HL-60 (cell line): ENCODE results near the gene TRAF4.
A peak's percentile ranks its signal among the peaks of the same experiment; 100 is the strongest.

Source experiments
- DNase-seq, 2 experiments: peaks; one replicate each; pipeline ENCODE4 v3.0.0-alpha.2; 2010 to 2020; ENCODE audit warnings: low read depth in 1 of 2, low spot score in 1 of 2
- H3K27ac ChIP-seq: fragments of 250-450 bp; sonication (Bioruptor Pico); replicated peaks from 2 replicates; pipeline ENCODE4 v1.5.1; 2020; ENCODE audit warnings: mild to moderate bottlenecking, moderate library complexity
- H3K27me3 ChIP-seq: fragments of 250-450 bp; sonication (Bioruptor Pico); 2 replicates; pipeline ENCODE4 v1.5.1; 2021; ENCODE audit warnings: mild to moderate bottlenecking, moderate library complexity; ENCODE audit not compliant: insufficient read depth, poor library complexity, severe bottlenecking
- H3K4me3 ChIP-seq: replicated peaks from 2 replicates; pipeline ENCODE4 v1.5.1; 2011; ENCODE audit warnings: mild to moderate bottlenecking, control low read depth, low read length; ENCODE audit not compliant: insufficient read depth
- CTCF ChIP-seq: IDR thresholded peaks from one replicate; pipeline ENCODE4 v1.5.1; 2011; ENCODE audit warnings: low read length, control low read depth, inconsistent platforms; ENCODE audit not compliant: insufficient read depth
- GABPA ChIP-seq: IDR thresholded peaks from 2 replicates; pipeline ENCODE4 v1.6.1; 2012; ENCODE audit warnings: low read depth
- POLR2AphosphoS5 ChIP-seq: IDR thresholded peaks from 2 replicates; pipeline ENCODE4 v1.6.1; 2012; ENCODE audit warnings: low read depth
- REST ChIP-seq: IDR thresholded peaks from 2 replicates; pipeline ENCODE4 v1.6.1; 2012; ENCODE audit warnings: low read depth; ENCODE audit not compliant: insufficient replicate concordance
- SPI1 ChIP-seq: IDR thresholded peaks from 2 replicates; pipeline ENCODE4 v1.6.1; 2012; ENCODE audit warnings: low read depth, mild to moderate bottlenecking, borderline replicate concordance

TRAF4 gene

GRCh38 chr17:28711723-28712031 is 32.1 kb upstream of the TRAF4 start, which contains the start of gene PROCA1:
Gene PROCA1, minus strand, starts transcription at chr17:28711888. Its CDS starts 228 bp downstream, at chr17:28711660.
- H3K4me3 ChIP-seq, result peak within 1 kb of the TSS; percentile 62
- H3K27me3 ChIP-seq, result peaks cover 2% of the 10 kb centered on the region
- TF ChIP-seq SPI1, result no peak
- DNase-seq, result no peak
- H3K27ac ChIP-seq, result peak within 1 kb of the TSS; percentile 69

DNA sequence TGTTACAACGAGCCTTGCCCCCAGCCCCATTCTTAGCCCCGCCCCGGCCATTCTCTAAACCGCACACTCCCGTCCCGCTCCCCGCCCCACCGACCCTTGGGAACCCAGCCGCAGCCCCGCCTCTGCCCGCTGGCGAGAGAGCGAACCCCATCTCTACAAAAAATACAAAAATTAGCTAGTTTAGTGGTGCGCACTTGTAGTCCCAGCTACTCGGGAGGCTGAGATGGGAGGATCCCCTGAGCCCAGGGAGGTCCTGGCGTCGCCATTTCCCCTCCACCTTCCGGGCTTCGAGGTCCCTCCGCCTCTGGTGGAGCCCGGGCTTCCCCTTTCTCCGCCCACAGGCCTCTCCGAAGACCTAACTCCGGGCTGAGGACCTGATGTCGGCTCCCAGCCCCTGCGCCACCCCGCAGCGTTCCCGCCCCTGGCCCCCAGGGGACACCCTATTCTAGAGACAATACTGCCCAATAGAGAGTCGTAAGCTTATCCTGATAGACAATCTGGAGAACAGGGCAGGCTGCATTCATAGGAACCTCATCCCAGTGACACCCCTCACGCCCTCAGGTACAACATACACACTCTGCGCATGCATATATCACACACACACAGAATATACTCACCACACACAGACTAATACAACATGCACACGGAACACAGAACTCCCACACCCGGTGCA is 31.6 kb upstream of the TRAF4 start:
- no peak for TF ChIP-seq REST
- TF ChIP-seq CTCF, result no peak
- TF ChIP-seq POLR2AphosphoS5, result peak; percentile 42; the same call in 1 of the 2 replicates
- TF ChIP-seq GABPA, result no peak
- peak; percentile 91 for TF ChIP-seq SPI1
- Histone ChIP-seq H3K4me3 (peak overlapping the region; percentile 62), H3K27ac (peak overlapping the region; percentile 69), H3K27me3 (peaks cover 4% of the 10 kb centered on the region)
- DNase-seq, result peak; percentile 43 to 83

GRCh38 chr17:28712705-28713415 is 31.0 kb upstream of the TRAF4 start:
- DNase-seq, result no peak

GRCh38 chr17:28714281-28714680 is 29.5 kb upstream of the TRAF4 start:
- TF ChIP-seq POLR2AphosphoS5, result no peak
- no peak for TF ChIP-seq CTCF
- no peak for TF ChIP-seq SPI1
- TF ChIP-seq REST, result no peak
- no peak for TF ChIP-seq GABPA
- H3K27ac ChIP-seq, result no peak overlapping the region
- no peak for DNase-seq
- peaks cover 7% of the 10 kb centered on the region for H3K27me3 ChIP-seq
- no peak overlapping the region for H3K4me3 ChIP-seq

More at GRCh38 chr17:28712705-28713415, 31.0 kb upstream of the TRAF4 start:
- no peak for TF ChIP-seq CTCF
- Histone ChIP-seq H3K27ac (no peak overlapping the region), H3K27me3 (peaks cover 5% of the 10 kb centered on the region), H3K4me3 (no peak overlapping the region)
